ENCODE results near the gene OR4E2. TPM values are rescaled to one million over a fixed set of nuclear protein-coding genes. Genes with fewer than 3 reads are reported as not detected.
"Not testable (repeated sequence)": the region's sequence is repeated elsewhere in the genome, so short reads cannot be mapped to it uniquely, and the experiment has no call there.

OR4E2 gene
- total RNA-seq, 1 donor from 2014 or later, result not detected

GRCh38 chr14:21698538-21698937 lies 44.9 kb downstream of the OR4E2 start:
- DNase-seq, result not testable (repeated sequence)

- no peak for DNase-seq
These were observed 45.9 kb downstream of the OR4E2 start for GRCh38 chr14:21699551-21699950.

- DNase-seq, result no peak
These were observed 48.7 kb downstream of the OR4E2 start for GRCh38 chr14:21702316-21702715.

GRCh38 chr14:21703357-21704326 lies 50.0 kb downstream of the OR4E2 start:
- DNase-seq, result no peak

GRCh38 chr14:21704338-21704737 lies 50.7 kb downstream of the OR4E2 start:
- no peak for DNase-seq

GRCh38 chr14:21711360-21711961 lies 57.8 kb downstream of the OR4E2 start:
- DNase-seq, result peak; percentile 53

GRCh38 chr14:21712036-21712435 lies 58.4 kb downstream of the OR4E2 start:
- DNase-seq, result no peak

GRCh38 chr14:21714318-21714929 lies 60.8 kb downstream of the OR4E2 start:
- DNase-seq, result no peak

Small RNAs within 50 kb of the gene (small RNA-seq; reads per million reads assigned to genes)
- gene AC243972.3 (ENCODE audit: low replicate concordance), result not detected

Other genes with a start within 250 kb of the OR4E2 start
- 48.0 TPM for gene CHD8, start 197.7 kb upstream of the OR4E2 start, total RNA-seq
- 17.8 TPM for gene RAB2B, start 176.9 kb upstream of the OR4E2 start, total RNA-seq
- gene TOX4, start 176.6 kb upstream of the OR4E2 start, total RNA-seq, result 38.2 TPM
- gene METTL3, start 142.5 kb upstream of the OR4E2 start, total RNA-seq, result 61.1 TPM
- gene SALL2, start 127.5 kb upstream of the OR4E2 start, total RNA-seq, result 9.0 TPM
- not detected for gene OR10G3, start 73.8 kb upstream of the OR4E2 start, total RNA-seq
- not detected for gene OR10G2, start 18.9 kb upstream of the OR4E2 start, total RNA-seq
- gene OR4E1, start 20.0 kb downstream of the OR4E2 start, total RNA-seq, result not detected

Measured in tongue (tissue), 3 donors.